Measurements from ENCODE around the gene ACAT2.
A peak's percentile ranks its signal among the peaks of the same experiment; 100 is the strongest.
"Not testable (repeated sequence)": the region's sequence is repeated elsewhere in the genome, so short reads cannot be mapped to it uniquely, and the experiment has no call there.

Gene ACAT2

GRCh38 chr6:159816775-159817174 lies 54.9 kb downstream of the ACAT2 start:
- not testable (repeated sequence) for DNase-seq

- no peak for DNase-seq
These were observed 56.3 kb downstream of the ACAT2 start for GRCh38 chr6:159817951-159818739.

- no peak for DNase-seq
These were observed 57.3 kb downstream of the ACAT2 start for GRCh38 chr6:159819098-159819497.

GRCh38 chr6:159819932-159820640 lies 58.2 kb downstream of the ACAT2 start:
- DNase-seq: peak; percentile 18

GRCh38 chr6:159821122-159821521 lies 59.3 kb downstream of the ACAT2 start:
- no peak for DNase-seq

- no peak for DNase-seq
These were observed 59.9 kb downstream of the ACAT2 start for GRCh38 chr6:159821726-159822125.

- DNase-seq: no peak
These were observed 62.1 kb downstream of the ACAT2 start for GRCh38 chr6:159823953-159824352.

- DNase-seq: not testable (repeated sequence)
These were observed 62.8 kb downstream of the ACAT2 start for GRCh38 chr6:159824690-159825089.

GRCh38 chr6:159826004-159826403 lies 64.2 kb downstream of the ACAT2 start:
- no peak for DNase-seq

- no peak for DNase-seq
These were observed 65.3 kb downstream of the ACAT2 start for GRCh38 chr6:159826968-159827647.

- DNase-seq: no peak
These were observed 66.2 kb downstream of the ACAT2 start for GRCh38 chr6:159828074-159828473.
